Esophagus squamous epithelium (tissue), 5 donors: ENCODE data around the gene ZMYND8. TPM values are rescaled to one million over a fixed set of nuclear protein-coding genes. Genes with fewer than 3 reads are reported as not detected.

Experiments used
- DNase-seq: peaks from one replicate; lab custom pipeline; 2025; lab: John Stamatoyannopoulos, UW
- H3K27ac ChIP-seq, 4 donors: fragments of 200-600 bp; sonication (generic); one replicate each; pipeline ENCODE4 v1.5.1; 2016 to 2019; ENCODE audit warnings: mild to moderate bottlenecking in 1 of 4
- H3K27me3 ChIP-seq, 4 donors: fragments of 200-600 bp; sonication (generic); 1 replicate in 3 of 4; 2 replicates in 1 of 4; pipeline versions ENCODE4 v1.5.1 to v1.6.0; 2017 to 2021; ENCODE audit warnings: antibody characterized with exemption in 1 of 4
- H3K36me3 ChIP-seq, 3 donors: fragments of 200-600 bp; sonication (generic); one replicate each; pipeline ENCODE4 v1.5.1; 2016 to 2019
- H3K4me1 ChIP-seq, 3 donors: fragments of 200-600 bp; sonication (generic); one replicate each; pipeline ENCODE4 v1.5.1; 2017 to 2019
- H3K4me3 ChIP-seq, 4 donors: fragments of 200-600 bp; sonication (generic); 1 replicate in 3 of 4; 2 replicates in 1 of 4; pipeline ENCODE4 v1.5.1; 2016 to 2019; ENCODE audit warnings: mild to moderate bottlenecking in 2 of 4, moderate library complexity in 1 of 4
- H3K9me3 ChIP-seq, 3 donors: fragments of 200-600 bp; sonication (generic); one replicate each; pipeline ENCODE4 v1.5.1; 2016 to 2019
- POLR2A ChIP-seq, 4 donors: fragments of 450-650 bp; IDR thresholded peaks; one replicate each; pipeline ENCODE4 v1.6.1; 2017; ENCODE audit warnings: antibody characterized with exemption in 4 of 4, mild to moderate bottlenecking in 4 of 4, moderate library complexity in 3 of 4
- WGBS, 2 donors: methylation state at CpG; one replicate each; pipeline ENCODE4 v1.1.5; 2018; 5-methylcytosine and 5-hydroxymethylcytosine counted together
- intact Hi-C: fragments of 100-400 bp; cut with DNase I; formaldehyde crosslinking; loops from one replicate; pipeline ENCODE4 v1.15.0; 2022
- total RNA-seq, 4 donors: library from RNA; depleted of rRNA; stranded (reverse); fragments of >200 nt; gene quantifications; one replicate each; pipeline ENCODE4 v1.1.0, GENCODE V29; 2016
- TF ChIP-seq, protein P1 (sequence below), 6 experiments: fragments of 450-650 bp in 4 of 6; fragments of 200-600 bp in 2 of 6; sonication (generic) in 2 of 6; IDR thresholded peaks; one replicate each; pipeline ENCODE4 v1.5.1; 2016 to 2019; ENCODE audit warnings: antibody characterized with exemption in 6 of 6, mild to moderate bottlenecking in 4 of 6, moderate library complexity in 4 of 6
- donor health status: DM: yes; HTN: yes; CAD: no.

The ZMYND8 gene
- total RNA-seq, 4 donors from 2014 or later, result 21.5 to 26.3 (median 24.3) TPM

DNA sequence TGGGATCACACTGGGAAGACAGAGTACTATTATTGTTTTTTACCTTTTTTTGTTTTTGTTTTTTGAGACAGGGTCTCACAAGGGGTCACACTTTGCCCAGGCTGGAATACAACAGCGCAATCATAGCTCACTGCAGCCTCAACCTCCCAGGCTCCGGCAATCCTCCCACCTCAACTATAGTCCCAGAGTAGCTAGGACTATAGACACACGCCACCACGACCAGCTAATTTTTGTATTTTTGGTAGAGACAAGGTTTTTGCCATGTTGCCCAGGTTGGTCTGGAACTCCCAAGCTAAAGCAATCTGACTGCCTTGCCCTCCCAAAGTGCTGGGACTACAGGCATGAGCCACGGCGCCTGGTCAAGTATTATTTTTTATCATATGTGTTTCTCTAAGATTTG lies 81.0 kb downstream of the ZMYND8 start:
- Histone ChIP-seq H3K4me1 (peaks cover 10 to 62% (median 52%) of the 10 kb centered on the region in 3 donors), H3K9me3 (no peaks in the 10 kb centered on the region), H3K27ac (peak overlapping the region; percentile 65 to 85 (median 84)), H3K36me3 (peaks cover 10 to 70% (median 10%) of the 10 kb centered on the region in 3 donors), H3K4me3 (no peak overlapping the region), H3K27me3 (no peaks in the 10 kb centered on the region)
- DNase-seq, result no peak
- WGBS, 2 donors, result 90 to 97% methylated on average over 6 of the region's 6 CpGs
- TF ChIP-seq, protein P1, sequence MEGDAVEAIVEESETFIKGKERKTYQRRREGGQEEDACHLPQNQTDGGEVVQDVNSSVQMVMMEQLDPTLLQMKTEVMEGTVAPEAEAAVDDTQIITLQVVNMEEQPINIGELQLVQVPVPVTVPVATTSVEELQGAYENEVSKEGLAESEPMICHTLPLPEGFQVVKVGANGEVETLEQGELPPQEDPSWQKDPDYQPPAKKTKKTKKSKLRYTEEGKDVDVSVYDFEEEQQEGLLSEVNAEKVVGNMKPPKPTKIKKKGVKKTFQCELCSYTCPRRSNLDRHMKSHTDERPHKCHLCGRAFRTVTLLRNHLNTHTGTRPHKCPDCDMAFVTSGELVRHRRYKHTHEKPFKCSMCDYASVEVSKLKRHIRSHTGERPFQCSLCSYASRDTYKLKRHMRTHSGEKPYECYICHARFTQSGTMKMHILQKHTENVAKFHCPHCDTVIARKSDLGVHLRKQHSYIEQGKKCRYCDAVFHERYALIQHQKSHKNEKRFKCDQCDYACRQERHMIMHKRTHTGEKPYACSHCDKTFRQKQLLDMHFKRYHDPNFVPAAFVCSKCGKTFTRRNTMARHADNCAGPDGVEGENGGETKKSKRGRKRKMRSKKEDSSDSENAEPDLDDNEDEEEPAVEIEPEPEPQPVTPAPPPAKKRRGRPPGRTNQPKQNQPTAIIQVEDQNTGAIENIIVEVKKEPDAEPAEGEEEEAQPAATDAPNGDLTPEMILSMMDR (IDR thresholded peaks at IDR 0.05), result no peak
- TF ChIP-seq POLR2A (IDR thresholded peaks at IDR 0.05), result no peak
- intact Hi-C loops, result no loop called here

DNA sequence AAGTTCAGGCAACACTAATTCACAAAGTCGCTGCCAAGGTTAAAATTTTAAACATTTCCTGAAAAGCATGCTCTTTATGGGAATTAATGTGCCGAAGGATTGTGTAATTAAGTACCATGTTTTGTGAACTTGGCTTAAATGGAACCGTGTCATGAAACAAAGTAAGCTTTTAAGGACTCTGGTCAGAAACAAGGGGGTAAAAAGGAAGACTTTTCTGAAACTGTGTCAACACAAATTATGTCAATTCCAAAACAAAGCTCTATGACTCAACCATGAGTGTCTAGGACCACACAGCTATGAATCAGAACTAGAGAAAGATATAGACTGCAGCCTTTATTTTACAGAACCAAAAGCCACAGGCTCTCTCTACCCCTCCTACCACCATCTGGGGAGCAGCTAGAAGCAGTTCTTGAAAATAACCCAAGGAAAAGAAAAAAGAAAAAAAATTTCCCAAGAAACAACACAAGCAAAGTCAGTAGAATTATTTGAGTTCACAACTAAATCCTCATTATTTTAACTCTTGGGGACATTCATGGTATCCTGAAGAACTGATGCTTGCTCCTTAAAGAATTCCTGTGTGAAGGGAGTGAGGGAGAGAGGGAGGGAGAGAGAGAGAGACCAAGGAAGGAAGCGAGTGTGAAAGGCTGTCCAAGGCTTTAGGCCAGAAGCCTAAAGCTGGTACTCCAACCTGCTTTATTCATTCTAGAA lies 81.9 kb downstream of the ZMYND8 start:
- DNase-seq, result no peak
- intact Hi-C loops, result no loop called here
- H3K9me3 ChIP-seq, result no peaks in the 10 kb centered on the region
- WGBS, 2 donors, result 6 to 9% methylated on average over 4 of the region's 4 CpGs
- peak overlapping the region; percentile 65 to 85 (median 84) for H3K27ac ChIP-seq
- TF ChIP-seq POLR2A (IDR thresholded peaks at IDR 0.05), result no peak
- TF ChIP-seq, protein P1 (IDR thresholded peaks at IDR 0.05), result peak in 1 of 6 experiments; percentile 3
- peaks cover 10 to 70% (median 10%) of the 10 kb centered on the region in 3 donors for H3K36me3 ChIP-seq
- no peak overlapping the region for H3K4me3 ChIP-seq
- no peaks in the 10 kb centered on the region for H3K27me3 ChIP-seq
- H3K4me1 ChIP-seq, result peaks cover 10 to 62% (median 52%) of the 10 kb centered on the region in 3 donors

DNA sequence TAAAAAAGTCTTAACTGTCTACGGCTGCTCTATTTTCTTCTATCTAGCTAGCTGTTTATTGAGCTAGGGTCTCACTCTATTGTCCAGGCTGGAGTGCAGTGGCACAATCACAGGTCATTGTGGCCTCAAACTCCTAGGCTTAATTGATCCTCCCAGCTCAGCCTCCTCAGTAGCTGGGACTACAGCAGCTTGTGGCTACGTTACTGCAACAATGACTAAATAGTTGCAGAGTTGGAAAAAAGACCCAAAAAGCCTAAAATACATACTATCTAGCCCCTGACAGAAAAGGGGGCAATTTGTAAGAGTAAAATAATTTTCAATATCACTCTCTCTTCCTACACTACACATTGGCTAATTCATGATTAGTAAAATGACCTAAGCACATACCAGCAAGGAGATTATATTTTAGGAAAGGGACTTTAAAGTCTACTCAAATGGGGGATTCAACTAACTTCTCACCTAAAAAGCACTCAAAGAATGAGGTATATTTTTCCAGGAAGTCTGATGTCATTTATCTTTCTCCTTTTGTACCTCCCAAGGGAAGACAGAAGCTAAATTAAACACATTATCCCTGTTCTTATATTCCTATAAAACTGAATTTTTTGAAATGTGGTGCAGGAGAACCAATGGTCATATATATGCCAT lies 82.8 kb downstream of the ZMYND8 start:
- peaks cover 10 to 56% (median 47%) of the 10 kb centered on the region in 3 donors for H3K4me1 ChIP-seq
- DNase-seq, result no peak
- H3K27ac ChIP-seq, result peak overlapping the region; percentile 65 to 85 (median 84)
- no peaks in the 10 kb centered on the region for H3K27me3 ChIP-seq
- H3K4me3 ChIP-seq, result no peak overlapping the region
- H3K36me3 ChIP-seq, result peaks cover 10 to 70% (median 10%) of the 10 kb centered on the region in 3 donors
- no peaks in the 10 kb centered on the region for H3K9me3 ChIP-seq
- TF ChIP-seq, protein P1 (IDR thresholded peaks at IDR 0.05), result no peak
- no peak for TF ChIP-seq POLR2A (IDR thresholded peaks at IDR 0.05)
- intact Hi-C loops, result loop anchor here (2.0 kb wide), 1 partner anchor 111 kb away; no protein-coding TSS in a partner anchor
- WGBS, 2 donors, result 92 to 97% methylated on average over 2 of the region's 2 CpGs

DNA sequence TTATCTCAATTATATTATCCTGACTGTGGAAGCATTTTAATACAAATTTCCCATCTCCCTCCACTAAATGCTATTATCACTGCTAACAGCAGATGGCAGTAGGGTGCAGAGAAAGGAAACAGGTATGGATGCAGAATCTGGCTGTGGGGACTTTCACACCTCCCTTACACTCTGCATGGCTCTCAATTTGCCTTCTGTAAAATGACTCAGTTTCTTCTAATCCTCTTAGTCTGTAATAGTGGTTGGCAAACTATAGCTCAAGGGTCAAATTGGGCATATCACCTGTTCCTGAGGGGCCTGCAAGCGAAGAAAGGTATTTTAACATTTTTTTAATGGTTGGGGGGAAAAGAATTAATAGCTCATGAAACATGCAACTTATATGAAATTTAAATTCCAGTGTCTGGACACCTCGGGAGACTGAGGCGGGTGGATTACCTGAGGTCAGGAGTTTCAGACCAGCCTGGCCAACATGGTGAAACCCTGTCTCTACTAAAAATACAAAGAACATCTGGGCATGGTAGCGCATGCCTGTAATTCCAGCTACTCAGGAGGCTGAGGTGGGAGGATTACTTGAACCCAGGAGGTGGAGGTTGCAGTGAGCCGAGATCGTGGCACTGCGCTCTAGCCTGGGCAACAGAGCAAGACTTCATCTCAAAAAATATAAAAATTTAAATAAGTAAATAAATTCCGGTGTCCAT lies 83.5 kb downstream of the ZMYND8 start:
- no peak for DNase-seq
- 61 to 71% methylated on average over 8 of the region's 8 CpGs for WGBS, 2 donors
- no peaks in the 10 kb centered on the region for H3K27me3 ChIP-seq
- TF ChIP-seq POLR2A (IDR thresholded peaks at IDR 0.05), result no peak
- TF ChIP-seq, protein P1 (IDR thresholded peaks at IDR 0.05), result peak; percentile 79 to 96 (median 94)
- peaks cover 10 to 56% (median 47%) of the 10 kb centered on the region in 3 donors for H3K4me1 ChIP-seq
- H3K27ac ChIP-seq, result peak overlapping the region; percentile 65 to 85 (median 84)
- H3K9me3 ChIP-seq, result no peaks in the 10 kb centered on the region
- intact Hi-C loops, result loop anchor here (2.0 kb wide), 1 partner anchor 112 kb away; no protein-coding TSS in a partner anchor
- H3K4me3 ChIP-seq, result no peak overlapping the region
- H3K36me3 ChIP-seq, result peaks cover 10 to 68% (median 10%) of the 10 kb centered on the region in 3 donors
